22Rv1 (cell line): ENCODE measurements around the gene PLXNA2.

Source experiments
- ZFX ChIP-seq: fragments of 450-650 bp; IDR thresholded peaks from 2 replicates; pipeline ENCODE4 v1.6.1; 2017; ENCODE audit warnings: antibody characterized with exemption, borderline replicate concordance
- TF ChIP-seq, protein P1 (sequence below): fragments of 450-650 bp; IDR thresholded peaks from 2 replicates; pipeline ENCODE4 v1.5.1; 2017; ENCODE audit warnings: mild to moderate bottlenecking

DNA sequence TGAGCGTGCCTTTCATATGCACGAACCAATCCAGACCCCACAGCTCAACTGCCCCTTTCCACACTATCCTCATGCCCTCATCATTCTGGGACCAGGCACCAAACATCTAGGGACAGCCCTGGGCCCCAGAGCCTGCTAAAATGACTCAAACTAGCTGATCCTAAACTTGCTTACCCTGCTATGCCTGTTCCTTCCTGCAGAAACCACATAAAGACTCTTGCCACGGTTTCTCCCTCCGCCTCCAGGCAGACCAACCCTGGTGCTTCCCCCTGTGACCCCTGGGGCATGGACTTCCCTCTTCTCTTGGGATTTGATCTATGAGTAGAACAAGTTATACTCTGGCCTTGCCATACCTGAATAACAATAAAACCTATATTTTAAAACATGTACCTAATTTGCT lies 195.3 kb downstream of the PLXNA2 start:
- TF ChIP-seq, protein P1, sequence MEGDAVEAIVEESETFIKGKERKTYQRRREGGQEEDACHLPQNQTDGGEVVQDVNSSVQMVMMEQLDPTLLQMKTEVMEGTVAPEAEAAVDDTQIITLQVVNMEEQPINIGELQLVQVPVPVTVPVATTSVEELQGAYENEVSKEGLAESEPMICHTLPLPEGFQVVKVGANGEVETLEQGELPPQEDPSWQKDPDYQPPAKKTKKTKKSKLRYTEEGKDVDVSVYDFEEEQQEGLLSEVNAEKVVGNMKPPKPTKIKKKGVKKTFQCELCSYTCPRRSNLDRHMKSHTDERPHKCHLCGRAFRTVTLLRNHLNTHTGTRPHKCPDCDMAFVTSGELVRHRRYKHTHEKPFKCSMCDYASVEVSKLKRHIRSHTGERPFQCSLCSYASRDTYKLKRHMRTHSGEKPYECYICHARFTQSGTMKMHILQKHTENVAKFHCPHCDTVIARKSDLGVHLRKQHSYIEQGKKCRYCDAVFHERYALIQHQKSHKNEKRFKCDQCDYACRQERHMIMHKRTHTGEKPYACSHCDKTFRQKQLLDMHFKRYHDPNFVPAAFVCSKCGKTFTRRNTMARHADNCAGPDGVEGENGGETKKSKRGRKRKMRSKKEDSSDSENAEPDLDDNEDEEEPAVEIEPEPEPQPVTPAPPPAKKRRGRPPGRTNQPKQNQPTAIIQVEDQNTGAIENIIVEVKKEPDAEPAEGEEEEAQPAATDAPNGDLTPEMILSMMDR = no peak
- no peak for TF ChIP-seq ZFX
